VCaP (cell line): Measurements from ENCODE around the gene TEFM.

Experiments
- H3K27ac ChIP-seq: fragments of 450-650 bp; 2 replicates; pipeline ENCODE4 v1.5.1; 2017
- TF ChIP-seq, protein P1 (sequence below): fragments of 450-650 bp; conservative IDR thresholded peaks from 2 replicates; pipeline ENCODE4 v1.5.1; 2017; ENCODE audit warnings: mild to moderate bottlenecking, moderate library complexity

The TEFM gene

DNA sequence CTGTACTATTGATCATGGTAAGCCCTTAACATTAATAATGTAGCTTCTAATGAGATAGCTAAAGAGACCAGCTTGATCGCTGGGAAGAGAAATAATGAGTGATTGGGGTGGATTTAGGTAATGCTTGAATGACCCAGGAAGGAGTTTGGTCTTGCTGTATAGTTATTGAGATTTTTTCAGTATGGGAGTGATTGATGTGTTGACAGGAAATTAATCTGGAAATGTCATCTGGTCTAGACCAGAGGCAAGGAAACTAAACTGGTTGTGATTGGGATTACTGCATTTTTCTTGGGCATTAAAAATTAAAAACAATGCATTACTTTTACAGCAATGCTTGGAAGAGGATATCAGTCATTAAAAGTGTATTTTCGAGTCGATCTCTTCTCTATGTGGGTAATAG, 11.8 kb downstream of the TEFM start:
- H3K27ac ChIP-seq, result no peak overlapping the region
- TF ChIP-seq, protein P1, sequence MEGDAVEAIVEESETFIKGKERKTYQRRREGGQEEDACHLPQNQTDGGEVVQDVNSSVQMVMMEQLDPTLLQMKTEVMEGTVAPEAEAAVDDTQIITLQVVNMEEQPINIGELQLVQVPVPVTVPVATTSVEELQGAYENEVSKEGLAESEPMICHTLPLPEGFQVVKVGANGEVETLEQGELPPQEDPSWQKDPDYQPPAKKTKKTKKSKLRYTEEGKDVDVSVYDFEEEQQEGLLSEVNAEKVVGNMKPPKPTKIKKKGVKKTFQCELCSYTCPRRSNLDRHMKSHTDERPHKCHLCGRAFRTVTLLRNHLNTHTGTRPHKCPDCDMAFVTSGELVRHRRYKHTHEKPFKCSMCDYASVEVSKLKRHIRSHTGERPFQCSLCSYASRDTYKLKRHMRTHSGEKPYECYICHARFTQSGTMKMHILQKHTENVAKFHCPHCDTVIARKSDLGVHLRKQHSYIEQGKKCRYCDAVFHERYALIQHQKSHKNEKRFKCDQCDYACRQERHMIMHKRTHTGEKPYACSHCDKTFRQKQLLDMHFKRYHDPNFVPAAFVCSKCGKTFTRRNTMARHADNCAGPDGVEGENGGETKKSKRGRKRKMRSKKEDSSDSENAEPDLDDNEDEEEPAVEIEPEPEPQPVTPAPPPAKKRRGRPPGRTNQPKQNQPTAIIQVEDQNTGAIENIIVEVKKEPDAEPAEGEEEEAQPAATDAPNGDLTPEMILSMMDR, result no peak

DNA sequence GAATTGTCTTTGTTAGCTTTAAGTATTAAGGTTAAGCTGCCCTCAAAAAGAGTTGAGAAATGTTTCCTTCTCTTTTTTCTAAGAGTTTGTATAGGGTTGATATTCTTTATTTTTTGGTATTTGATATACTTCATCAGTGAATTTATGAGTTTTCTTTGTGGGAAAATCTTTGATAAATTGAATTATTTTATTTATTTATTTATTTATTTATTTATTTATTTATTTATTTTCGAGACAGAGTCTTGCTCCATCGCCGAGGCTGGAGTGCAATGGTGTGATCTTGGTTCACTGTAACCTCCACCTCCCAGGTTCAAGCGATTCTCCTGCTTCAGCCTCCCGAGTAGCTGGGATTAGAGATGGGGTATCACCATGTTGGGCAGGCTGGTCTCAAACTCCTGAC, 19.9 kb downstream of the TEFM start:
- no peak overlapping the region for H3K27ac ChIP-seq
- TF ChIP-seq, protein P1, result no peak

DNA sequence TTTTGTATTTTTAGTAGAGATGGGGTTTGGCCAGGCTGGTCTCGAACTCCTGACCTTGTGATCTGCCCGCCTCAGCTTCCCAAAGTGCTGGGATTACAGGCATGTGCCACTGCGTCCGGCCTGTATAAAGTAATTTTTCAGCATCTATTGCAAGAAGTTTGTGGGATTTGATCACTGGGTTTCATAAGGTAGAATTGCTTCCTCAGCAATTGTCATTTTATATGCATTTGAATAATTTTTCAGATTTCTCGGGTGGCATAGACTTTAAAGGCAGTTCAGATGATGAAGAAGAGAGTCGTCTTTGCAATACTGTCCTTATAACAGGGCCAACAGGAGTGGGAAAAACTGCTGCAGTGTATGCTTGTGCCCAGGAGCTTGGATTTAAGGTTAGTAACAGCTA, 37.0 kb downstream of the TEFM start:
- TF ChIP-seq, protein P1, result no peak
- H3K27ac ChIP-seq, result no peak overlapping the region

DNA sequence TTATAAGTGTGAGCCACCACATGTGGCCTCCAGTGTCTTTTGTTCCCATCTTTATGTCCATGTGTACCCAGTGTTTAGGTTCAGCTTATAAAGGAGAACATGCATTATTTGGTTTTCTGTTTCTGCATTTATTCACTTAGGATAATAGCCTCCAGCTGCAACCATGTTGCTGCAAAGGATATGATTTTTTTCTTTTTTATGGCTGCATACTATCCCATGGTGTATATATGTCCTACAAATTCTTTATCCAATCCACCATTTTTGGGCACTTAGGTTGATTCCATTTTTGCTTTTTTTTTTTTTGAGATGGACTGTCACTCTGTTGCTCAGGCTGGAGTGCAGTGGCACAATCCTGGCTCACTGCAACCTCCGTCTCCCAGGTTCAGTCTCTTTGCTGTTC, 41.4 kb downstream of the TEFM start:
- no peak overlapping the region for H3K27ac ChIP-seq
- TF ChIP-seq, protein P1, result no peak

DNA sequence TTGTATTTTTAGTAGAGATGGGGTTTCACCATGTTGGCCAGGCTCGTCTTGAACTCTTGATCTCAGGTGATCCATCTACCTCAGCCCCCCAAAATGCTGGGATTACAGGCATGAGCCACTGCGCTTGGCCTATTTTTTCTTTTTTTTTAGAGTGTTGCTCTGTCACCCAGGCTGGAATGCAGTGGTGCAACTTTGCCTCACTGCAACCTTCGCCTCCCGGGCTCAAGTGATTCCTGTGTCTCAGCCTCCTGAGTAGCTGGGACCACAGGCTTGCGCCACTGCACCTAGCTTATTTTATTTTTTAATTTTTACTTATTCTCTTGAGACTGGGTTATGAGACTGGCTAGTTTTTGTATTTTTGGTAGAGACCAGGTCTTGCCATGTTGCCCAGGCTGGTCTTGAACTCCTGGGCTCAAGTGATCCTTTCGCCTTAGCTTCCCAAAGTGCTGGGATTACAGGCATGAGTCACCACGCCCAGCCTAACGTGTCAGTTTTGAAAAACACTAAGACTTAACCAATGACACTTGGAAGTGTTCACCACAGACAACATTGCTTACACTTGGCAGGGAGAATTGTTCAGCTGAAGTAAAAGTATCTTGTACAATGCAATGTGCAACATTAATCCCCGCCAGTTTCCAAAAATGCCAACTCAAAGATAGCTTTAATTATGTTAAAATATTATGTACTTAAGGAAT, 47.3 kb downstream of the TEFM start:
- TF ChIP-seq, protein P1, result no peak

DNA sequence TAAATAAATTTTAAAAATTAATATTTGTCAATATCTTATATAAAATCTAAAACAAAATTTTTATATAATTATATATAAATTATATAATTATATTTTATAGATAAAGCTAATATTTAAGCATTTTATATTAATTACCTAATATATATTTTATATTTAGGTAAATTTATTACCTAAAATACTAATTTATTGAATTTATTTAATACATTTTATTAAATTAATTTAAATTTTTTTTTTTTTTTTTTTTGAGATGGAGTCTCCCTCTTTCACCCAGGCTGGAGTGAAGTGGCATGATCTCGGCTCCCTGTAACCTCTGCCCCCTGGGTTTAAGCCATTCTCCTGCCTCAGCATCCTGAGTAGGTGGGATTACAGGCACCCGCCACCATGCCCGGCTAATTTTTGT, 51.9 kb downstream of the TEFM start:
- TF ChIP-seq, protein P1, result no peak
- H3K27ac ChIP-seq, result no peak overlapping the region

More for the DNA sequence above, 47.3 kb downstream of the TEFM start:
- no peak overlapping the region for H3K27ac ChIP-seq
